HCT116 (cell line): ENCODE measurements around the gene KRTAP5-5. TPM values are rescaled to one million over a fixed set of nuclear protein-coding genes. Genes with fewer than 3 reads are reported as not detected.
"Not testable (repeated sequence)": the region's sequence is repeated elsewhere in the genome, so short reads cannot be mapped to it uniquely, and the experiment has no call there.

ENCODE experiments used
- ATAC-seq: fragments of 200-7000 bp; cut with Tn5 transposase; 2 replicates; pipeline ENCODE4 v1.9.1; 2020; ENCODE audit warnings: mild to moderate bottlenecking, moderate library complexity
- BruUV-seq: library from RNA; stranded (reverse); fragments of 400-500 nt; replicated peaks from 2 replicates; lab custom pipeline; 2021; lab: Mats Ljungman, UMichigan
- CTCF ChIA-PET: fragments of 300-600 bp; sonication (Branson Sonifier 250); formaldehyde crosslinking; loops from one replicate; lab custom pipeline; 2021; ENCODE audit warnings: antibody characterized with exemption; lab: Charles Lee
- POLR2A ChIA-PET: fragments of 300-600, 350-600 bp; sonication (Branson Sonifier 250); formaldehyde crosslinking; loops from one replicate; lab custom pipeline; 2021; ENCODE audit warnings: antibody characterized with exemption; lab: Charles Lee
- RAD21 ChIA-PET, 2 experiments: fragments of 300-600 bp; sonication (Branson Sonifier 250); formaldehyde crosslinking; loops; one replicate each; lab custom pipeline; 2023; ENCODE audit warnings: low total read pairs in 2 of 2; ENCODE audit not compliant: uncharacterized antibody in 2 of 2, unreplicated experiment in 2 of 2, low non-redundant PET in 1 of 2; lab: Charles Lee
- DNase-seq: peaks from one replicate; pipeline ENCODE4 v3.0.0-alpha.2; 2010; ENCODE audit warnings: low read depth, low spot score
- H2AFZ ChIP-seq: fragments of 200-600 bp; shearing (Covaris generic), sonication (generic); 2 replicates; pipeline ENCODE4 v1.6.1; 2017; ENCODE audit warnings: low read depth, mixed run types, mixed read lengths, antibody characterized with exemption, low read length; ENCODE audit not compliant: poor library complexity, severe bottlenecking
- H3K27ac ChIP-seq: 2 replicates; pipeline ENCODE4 v1.5.1; 2012; ENCODE audit warnings: low read depth, low read length
- H3K27me3 ChIP-seq: fragments of 200-600 bp; sonication (generic); 2 replicates; pipeline ENCODE4 v1.6.1; 2016; ENCODE audit warnings: mixed run types, low read length, mixed read lengths; ENCODE audit not compliant: insufficient read depth
- H3K36me3 ChIP-seq, 2 experiments: fragments of 200-500 bp in 1 of 2; fragments of 200-600 bp in 1 of 2; sonication (Bioruptor generic) in 1 of 2; sonication (generic) in 1 of 2; 2 replicates each; pipeline versions ENCODE4 v1.5.1 to v1.6.1; 2014 to 2016; ENCODE audit warnings: low read length in 2 of 2, inconsistent platforms in 1 of 2, mixed read lengths in 1 of 2, mixed run types in 1 of 2; ENCODE audit not compliant: insufficient read depth in 2 of 2, control insufficient read depth in 1 of 2
- H3K4me1 ChIP-seq, 2 experiments: fragments of 200-600 bp in 1 of 2; sonication (generic) in 1 of 2; 2 replicates each; pipeline versions ENCODE4 v1.5.1 to v1.6.1; 2012 to 2017; ENCODE audit warnings: low read length in 2 of 2, inconsistent platforms in 1 of 2, mild to moderate bottlenecking in 1 of 2, mixed read lengths in 1 of 2, mixed run types in 1 of 2, moderate library complexity in 1 of 2; ENCODE audit not compliant: insufficient read depth in 2 of 2, control insufficient read depth in 1 of 2
- H3K4me2 ChIP-seq: fragments of 200-600 bp; sonication (generic); 2 replicates; pipeline ENCODE4 v1.6.1; 2017; ENCODE audit warnings: mixed run types, low read length, mixed read lengths
- H3K4me3 ChIP-seq, 2 experiments: fragments of 200-600 bp in 1 of 2; sonication (generic) in 1 of 2; replicated peaks in 1 of 2; 2 replicates each; pipeline ENCODE4 v1.5.1; 2011 to 2016; ENCODE audit warnings: low read length in 2 of 2, control low read depth in 1 of 2, low read depth in 1 of 2, mild to moderate bottlenecking in 1 of 2, mixed read lengths in 1 of 2, mixed run types in 1 of 2
- H3K79me2 ChIP-seq: fragments of 200-600 bp; sonication (generic); 2 replicates; pipeline ENCODE4 v1.6.1; 2017; ENCODE audit warnings: mild to moderate bottlenecking, mixed run types, low read length, moderate library complexity, mixed read lengths; ENCODE audit not compliant: insufficient read depth
- H3K9ac ChIP-seq: fragments of 200-600 bp; sonication (generic); 2 replicates; pipeline ENCODE4 v1.6.1; 2016; ENCODE audit warnings: low read length, mixed read lengths
- H3K9me2 ChIP-seq: fragments of 200-600 bp; sonication (generic), shearing (Covaris generic); 2 replicates; pipeline ENCODE4 v1.6.1; 2017; ENCODE audit warnings: mixed run types, mild to moderate bottlenecking, moderate library complexity; ENCODE audit not compliant: insufficient read depth
- H3K9me3 ChIP-seq, 2 experiments: fragments of 200-500 bp in 1 of 2; fragments of 200-600 bp in 1 of 2; sonication (Bioruptor generic) in 1 of 2; sonication (generic) in 1 of 2; 2 replicates each; pipeline ENCODE4 v1.6.1; 2014 to 2017; ENCODE audit warnings: low read length in 2 of 2, mixed read lengths in 2 of 2, inconsistent platforms in 1 of 2, low read depth in 1 of 2, mild to moderate bottlenecking in 1 of 2, mixed run types in 1 of 2, moderate library complexity in 1 of 2; ENCODE audit not compliant: control insufficient read depth in 1 of 2, insufficient read depth in 1 of 2
- H4K20me1 ChIP-seq: fragments of 200-600 bp; sonication (generic), shearing (Covaris generic); 2 replicates; pipeline ENCODE4 v1.6.1; 2017; ENCODE audit warnings: mixed run types, mild to moderate bottlenecking, moderate library complexity; ENCODE audit not compliant: insufficient read depth
- intact Hi-C: fragments of 100-400 bp; cut with micrococcal nuclease; formaldehyde crosslinking; loops from 2 replicates; pipeline ENCODE4 v1.10.0; 2022
- total RNA-seq: library from RNA; stranded (reverse); gene quantifications from one replicate; pipeline ENCODE4 v1.2.1, GENCODE V29; 2021; ENCODE audit not compliant: unreplicated experiment

KRTAP5-5 gene
- total RNA-seq, 1 experiment from 2014 or later = not detected

DNA sequence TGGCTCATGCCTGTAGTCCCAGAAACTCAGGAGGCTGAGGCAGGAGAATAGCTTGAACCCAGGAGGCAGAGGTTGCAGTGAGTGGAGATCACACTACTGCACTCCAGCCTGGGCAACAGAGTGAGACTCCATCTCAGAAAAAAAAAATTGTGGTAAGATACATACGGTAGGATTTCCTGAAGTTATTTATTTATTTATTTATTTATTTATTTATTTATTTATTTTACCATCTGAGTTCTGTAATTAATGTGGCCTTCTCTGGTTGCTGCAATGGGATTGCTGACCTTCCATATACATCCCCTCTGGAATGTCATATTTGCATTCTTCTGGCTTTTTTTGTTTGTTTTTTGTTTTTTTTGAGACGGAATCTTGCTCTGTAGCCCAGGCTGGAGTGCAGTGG, 46.7 kb upstream of the KRTAP5-5 start:
- ATAC-seq, H3K79me2 ChIP-seq, H3K4me3 ChIP-seq, intact Hi-C loops, H4K20me1 ChIP-seq, H3K4me1 ChIP-seq, H3K4me2 ChIP-seq, H3K9me2 ChIP-seq, H3K27me3 ChIP-seq, H3K36me3 ChIP-seq, BruUV-seq, H2AFZ ChIP-seq, DNase-seq, H3K27ac ChIP-seq, POLR2A ChIA-PET, RAD21 ChIA-PET, H3K9me3 ChIP-seq, H3K9ac ChIP-seq: not testable (repeated sequence)
- CTCF ChIA-PET = interaction anchor here (2.0 kb wide), 1 partner anchor 12 kb away, joined by 10 read pairs; no protein-coding TSS in a partner anchor

DNA sequence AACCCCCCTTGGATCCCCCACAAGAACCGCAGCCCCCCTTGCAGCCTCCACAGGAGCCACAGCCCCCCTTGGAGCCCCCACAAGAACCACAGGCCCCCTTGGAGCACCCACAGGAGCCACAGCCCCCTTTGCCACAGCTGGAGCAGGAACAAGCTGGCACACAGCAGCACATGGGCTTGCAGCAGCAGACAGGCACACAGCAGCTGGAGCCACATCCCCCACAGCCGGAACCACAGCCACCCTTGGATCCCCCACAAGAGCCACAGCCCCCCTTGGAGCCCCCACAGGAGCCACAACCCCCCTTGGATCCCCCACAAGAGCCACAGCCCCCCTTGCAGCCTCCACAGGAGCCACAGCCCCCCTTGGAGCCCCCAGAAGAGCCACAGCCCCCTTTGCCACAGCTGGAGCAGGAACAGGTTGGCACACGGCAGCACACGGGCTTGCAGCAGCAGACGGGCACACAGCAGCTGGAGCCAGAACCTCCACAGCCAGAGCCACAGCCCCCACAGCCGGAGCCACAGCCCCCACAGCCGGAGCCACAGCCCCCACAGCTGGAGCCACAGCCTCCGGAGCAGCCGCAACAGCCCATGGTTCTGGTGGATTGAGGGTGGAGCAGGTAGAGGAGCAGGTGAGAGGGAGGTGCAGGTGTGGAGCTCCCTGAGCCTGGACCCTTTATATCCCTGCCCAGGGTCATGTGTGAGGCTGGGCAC, 44.8 kb upstream of the KRTAP5-5 start, which contains the start of gene KRTAP5-1:
Gene KRTAP5-1, minus strand, starts transcription at position 623 of the 710 bp plus-strand sequence. Its CDS starts 34 bp downstream, at position 589.
- H3K79me2 ChIP-seq, H3K9ac ChIP-seq, BruUV-seq, H2AFZ ChIP-seq, RAD21 ChIA-PET, DNase-seq, H3K4me2 ChIP-seq, H4K20me1 ChIP-seq, ATAC-seq, H3K36me3 ChIP-seq, H3K27me3 ChIP-seq, H3K4me3 ChIP-seq, H3K27ac ChIP-seq, H3K9me2 ChIP-seq, H3K4me1 ChIP-seq, CTCF ChIA-PET, H3K9me3 ChIP-seq, intact Hi-C loops: not testable (repeated sequence)
- POLR2A ChIA-PET = interaction anchor here (1.0 kb wide), 1 partner anchor 12 kb away, joined by 3 read pairs; the partner anchor contains the start of gene DUSP8
